ENCODE data around the gene NAA15.
"Not testable (repeated sequence)": the region's sequence is repeated elsewhere in the genome, so short reads cannot be mapped to it uniquely, and the experiment has no call there.

The NAA15 gene

DNA sequence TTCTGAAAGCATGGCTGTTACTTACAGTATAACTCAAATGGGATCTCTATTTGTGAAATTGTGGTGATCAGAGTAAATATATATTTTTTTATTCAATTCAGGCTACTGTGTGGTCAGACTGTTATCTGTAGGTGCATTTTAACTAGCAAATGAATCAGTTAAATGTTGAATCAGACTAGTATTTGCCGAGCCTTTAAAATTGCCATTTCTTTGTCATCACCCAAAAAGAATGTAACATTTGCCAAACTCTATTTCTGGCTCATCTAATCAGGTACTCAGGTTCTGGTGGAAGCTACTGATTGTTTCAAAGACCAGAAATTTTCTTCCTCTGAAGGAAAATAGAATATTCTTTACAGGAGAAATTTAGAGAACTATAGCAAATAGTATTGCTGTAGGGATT lies 1.8 kb upstream of the NAA15 start:
- no peak for DNase-seq

DNA sequence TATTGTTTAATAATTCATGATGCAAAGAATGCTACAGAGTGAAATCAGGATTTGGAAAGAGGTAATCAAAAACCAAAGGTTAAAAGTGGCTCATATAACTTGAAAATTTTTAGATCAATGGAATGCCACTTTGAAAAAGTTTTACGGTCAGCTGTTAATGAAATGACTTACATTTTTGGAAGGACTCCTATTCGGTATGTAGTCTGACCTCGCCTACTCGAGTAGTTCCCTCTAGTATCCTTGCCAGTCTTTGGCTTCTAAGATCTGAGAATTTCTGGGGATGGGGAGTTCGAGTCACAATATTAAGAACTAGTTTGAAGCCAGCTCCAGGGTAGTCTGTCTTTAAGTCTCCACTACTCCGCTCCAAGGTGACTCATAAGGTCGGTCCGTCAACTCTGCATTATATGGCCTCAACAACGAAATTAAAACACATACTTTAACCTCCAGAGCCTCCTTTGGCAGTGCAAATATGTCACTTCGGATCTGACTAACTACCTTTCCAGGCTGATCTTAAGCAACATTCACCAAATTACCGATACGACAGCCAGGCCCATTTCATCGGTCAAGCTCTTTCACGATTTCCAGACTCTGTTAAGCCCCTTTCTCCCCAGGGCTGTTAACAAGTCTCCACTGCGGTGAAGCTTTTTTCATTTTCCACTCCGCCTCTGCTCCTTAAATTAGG lies 733 bp upstream of the NAA15 start:
- peak; percentile 59 for DNase-seq

GRCh38 chr4:139301821-139302611 lies 711 bp downstream of the NAA15 start, which contains the start of gene NDUFC1:
NDUFC1 (minus strand) TSS chr4:139302477; CDS start chr4:139295798, 6,679 bp downstream.
- DNase-seq = peak; percentile 74

GRCh38 chr4:139304920-139305319 lies 3.6 kb downstream of the NAA15 start:
- DNase-seq = no peak

- DNase-seq = no peak
Observed at GRCh38 chr4:139311909-139312308, 10.6 kb downstream of the NAA15 start.

- no peak for DNase-seq
Observed at GRCh38 chr4:139312552-139313332, 11.4 kb downstream of the NAA15 start.

GRCh38 chr4:139313414-139313813 lies 12.1 kb downstream of the NAA15 start:
- DNase-seq = not testable (repeated sequence)

- DNase-seq = no peak
Observed at GRCh38 chr4:139314047-139314800, 12.9 kb downstream of the NAA15 start.

DNA sequence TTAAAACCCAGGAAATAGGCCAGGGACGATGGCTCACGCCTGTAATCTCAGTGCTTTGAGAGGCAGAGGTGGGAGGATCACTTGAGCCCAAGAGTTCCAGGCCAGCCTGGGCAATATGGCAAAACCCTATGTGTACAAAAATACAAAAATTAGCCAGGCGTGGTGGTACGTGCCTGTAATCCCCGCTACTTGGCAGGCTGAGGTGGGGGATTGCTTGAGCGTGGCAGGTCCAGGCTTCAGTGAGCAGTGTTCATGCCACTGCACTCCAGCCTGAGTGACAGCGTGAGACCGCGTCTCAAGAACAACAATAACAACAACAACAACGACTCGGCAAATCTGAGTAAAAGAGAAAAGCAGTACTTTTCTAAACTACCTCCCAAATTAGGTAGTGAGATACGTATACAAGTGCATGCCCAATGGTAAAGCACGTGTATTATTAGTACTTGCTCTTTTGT lies 13.9 kb downstream of the NAA15 start:
- no peak for DNase-seq

DNA sequence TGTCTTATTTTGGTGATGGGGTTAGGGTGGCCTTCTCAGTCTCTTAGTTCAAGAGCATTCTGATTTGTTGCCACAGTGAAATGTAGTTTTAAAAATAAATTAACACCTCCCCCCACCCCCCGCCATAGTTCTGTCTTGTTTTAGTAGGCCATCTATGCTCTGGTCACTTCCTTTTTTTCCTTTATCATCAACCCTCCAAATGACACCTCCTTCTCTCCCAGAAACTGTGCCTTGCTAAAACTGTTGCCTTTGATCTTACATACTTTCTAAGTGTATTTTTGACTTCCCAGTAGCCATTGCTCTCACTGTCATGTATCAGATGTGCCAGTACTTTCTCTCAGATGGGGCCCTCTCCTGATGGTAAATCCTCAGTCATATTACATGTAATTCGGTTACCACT lies 15.4 kb downstream of the NAA15 start:
- DNase-seq = no peak

GRCh38 chr4:139317635-139318034 lies 16.3 kb downstream of the NAA15 start:
- no peak for DNase-seq

DNA sequence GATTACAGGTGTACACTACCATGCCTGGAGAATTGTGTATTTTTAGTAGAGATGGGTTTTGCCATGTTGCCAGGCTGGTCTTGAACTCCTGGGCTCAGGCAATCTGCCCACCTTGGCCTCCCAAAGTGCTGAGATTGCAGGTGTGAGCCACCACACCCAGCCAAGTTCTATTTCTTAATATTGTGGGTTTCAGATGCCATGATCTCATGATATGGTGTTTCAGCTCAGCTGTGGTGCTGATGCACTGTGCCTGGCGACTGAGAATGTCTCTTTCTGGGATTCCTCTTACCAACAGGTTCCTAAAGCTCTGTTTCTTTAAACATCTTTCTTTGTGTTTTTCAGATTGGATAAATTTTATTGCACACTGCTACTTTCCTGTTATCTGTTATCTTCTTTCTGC lies 18.3 kb downstream of the NAA15 start:
- DNase-seq = no peak

GRCh38 chr4:139322070-139322469 lies 20.8 kb downstream of the NAA15 start:
- DNase-seq = not testable (repeated sequence)

DNA sequence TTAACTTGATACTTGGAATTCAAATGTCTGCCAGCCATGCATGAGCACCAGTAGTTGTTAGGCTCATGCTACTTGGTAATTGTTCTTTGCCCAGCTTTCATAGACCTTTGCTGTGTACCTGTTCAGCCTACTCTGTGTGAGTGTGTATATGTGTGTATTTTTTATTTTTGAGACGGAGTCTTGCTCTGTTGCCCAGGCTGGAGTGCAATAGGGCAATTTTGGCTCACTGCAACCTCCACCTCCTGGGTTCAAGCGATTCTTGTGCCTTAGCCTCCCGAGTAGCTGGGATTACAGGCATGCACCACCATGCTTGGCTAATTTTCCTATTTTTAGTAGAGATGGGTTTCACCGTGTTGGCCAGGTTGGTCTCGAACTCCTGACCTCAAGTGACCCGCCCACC lies 21.2 kb downstream of the NAA15 start:
- not testable (repeated sequence) for DNase-seq

GRCh38 chr4:139324620-139325019 lies 23.3 kb downstream of the NAA15 start:
- DNase-seq = no peak

GRCh38 chr4:139329665-139330200 lies 28.4 kb downstream of the NAA15 start:
- no peak for DNase-seq

DNA sequence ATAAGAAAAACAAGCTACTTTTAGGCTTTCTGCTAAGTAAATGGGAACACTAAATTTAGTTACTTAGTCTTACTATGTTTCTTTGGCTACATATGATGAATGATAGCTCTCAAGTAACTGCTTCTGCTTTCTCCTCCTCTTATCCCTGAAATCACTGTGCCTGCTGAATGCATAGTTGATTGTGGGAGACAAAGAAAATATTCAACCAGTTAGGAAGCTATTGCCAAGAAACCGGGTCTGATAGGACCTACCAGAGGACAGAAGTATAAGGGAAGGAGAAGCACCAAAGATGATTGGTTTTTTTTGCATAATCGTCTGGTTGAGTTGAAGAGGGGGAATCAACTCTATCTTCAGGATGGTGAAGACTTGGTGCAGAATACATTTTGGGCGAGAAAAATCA lies 29.0 kb downstream of the NAA15 start:
- DNase-seq = no peak

- DNase-seq = no peak
Observed at GRCh38 chr4:139331185-139331584, 29.9 kb downstream of the NAA15 start.

- peak; percentile 34 for DNase-seq
Observed at GRCh38 chr4:139333046-139333445, 31.7 kb downstream of the NAA15 start.

DNA sequence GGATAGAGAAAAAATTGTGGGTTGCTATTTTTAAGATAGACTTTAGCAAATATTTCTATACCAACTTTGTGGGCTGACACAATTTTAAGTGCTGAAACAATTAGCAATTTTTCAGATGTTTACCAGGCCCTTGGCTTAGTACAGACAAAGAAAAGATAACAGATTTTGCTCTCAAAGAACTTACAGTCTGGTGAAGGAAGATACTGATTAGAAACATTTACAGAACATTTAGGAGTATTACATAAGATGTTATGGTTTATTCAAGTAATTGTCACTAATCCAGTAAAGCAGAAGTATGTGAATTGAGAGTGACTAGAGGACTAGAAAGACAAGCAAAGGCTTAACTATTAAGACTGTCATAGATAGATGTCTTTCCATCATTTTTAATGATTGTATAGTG lies 36.3 kb downstream of the NAA15 start:
- no peak for DNase-seq

- DNase-seq = no peak
Observed at GRCh38 chr4:139361301-139361700, 60.0 kb downstream of the NAA15 start.

GRCh38 chr4:139367421-139368090 lies 66.3 kb downstream of the NAA15 start:
- DNase-seq = no peak
